Ishikawa (cell line): Measurements from ENCODE around the gene SMO.
A peak's percentile ranks its signal among the peaks of the same experiment; 100 is the strongest.

Experiments used
- CEBPB ChIP-seq: IDR thresholded peaks from 2 replicates; pipeline ENCODE4 v1.6.1; 2012
- CREB1 ChIP-seq: IDR thresholded peaks from 2 replicates; pipeline ENCODE4 v1.6.1; 2012; ENCODE audit warnings: low read depth
- EP300 ChIP-seq: IDR thresholded peaks from 2 replicates; pipeline ENCODE4 v1.6.1; 2012; ENCODE audit warnings: borderline replicate concordance
- FOXM1 ChIP-seq: IDR thresholded peaks from 2 replicates; pipeline ENCODE4 v1.6.1; 2012; ENCODE audit warnings: low read depth, borderline replicate concordance
- NFIC ChIP-seq: IDR thresholded peaks from 2 replicates; pipeline ENCODE4 v1.6.1; 2012
- RAD21 ChIP-seq: IDR thresholded peaks from 2 replicates; pipeline ENCODE4 v1.6.1; 2012; ENCODE audit warnings: low read depth
- TAF1 ChIP-seq: IDR thresholded peaks from 2 replicates; pipeline ENCODE4 v1.6.1; 2012; ENCODE audit warnings: low read depth, mild to moderate bottlenecking
- TCF12 ChIP-seq: IDR thresholded peaks from 2 replicates; pipeline ENCODE4 v1.6.1; 2012; ENCODE audit warnings: low read depth
- TEAD4 ChIP-seq: IDR thresholded peaks from 2 replicates; pipeline ENCODE4 v1.6.1; 2012
- YY1 ChIP-seq: IDR thresholded peaks from 2 replicates; pipeline ENCODE4 v1.6.1; 2012; ENCODE audit warnings: low read depth
- ZBTB7A ChIP-seq: IDR thresholded peaks from 2 replicates; pipeline ENCODE4 v1.6.1; 2012; ENCODE audit warnings: low read depth
- TF ChIP-seq, protein P1 (sequence below): IDR thresholded peaks from 2 replicates; pipeline ENCODE4 v1.6.1; 2012; ENCODE audit warnings: low read depth, mild to moderate bottlenecking
- TF ChIP-seq, protein P2 (sequence below): IDR thresholded peaks from 2 replicates; pipeline ENCODE4 v1.6.1; 2012
- TF ChIP-seq, protein P3 (sequence below): IDR thresholded peaks from 2 replicates; pipeline ENCODE4 v1.6.1; 2012

DNA sequence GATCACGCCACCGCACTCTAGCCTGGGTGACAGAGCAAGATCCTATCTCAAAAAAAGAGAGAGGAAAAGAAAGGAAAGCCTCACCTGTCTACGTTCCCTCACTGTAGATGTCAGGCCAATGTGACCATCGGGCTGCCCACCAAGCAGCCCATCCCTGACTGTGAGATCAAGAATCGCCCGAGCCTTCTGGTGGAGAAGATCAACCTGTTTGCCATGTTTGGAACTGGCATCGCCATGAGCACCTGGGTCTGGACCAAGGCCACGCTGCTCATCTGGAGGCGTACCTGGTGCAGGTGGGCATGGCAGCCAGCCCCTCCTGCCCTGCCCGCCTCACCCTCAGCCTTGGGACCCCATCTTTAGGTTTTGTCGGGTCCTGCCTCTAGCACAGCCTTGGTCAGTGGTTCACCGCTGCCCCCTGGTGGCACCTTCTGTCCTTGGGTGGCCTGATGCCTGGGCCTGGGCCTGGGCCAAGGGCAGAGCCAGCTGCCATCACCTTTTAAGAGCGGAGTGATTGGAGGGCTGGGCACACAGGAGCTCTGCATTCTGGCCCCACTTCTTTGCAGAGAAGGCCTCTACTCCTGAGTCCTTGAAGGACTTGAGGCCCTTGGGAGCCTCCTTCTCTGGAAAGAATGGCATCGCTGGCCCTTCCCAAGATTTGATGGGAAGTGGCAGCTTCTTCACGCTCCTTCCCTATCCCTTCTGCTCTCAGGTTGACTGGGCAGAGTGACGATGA is 22.0 kb downstream of the SMO start:
- TF ChIP-seq EP300 (no peak), TCF12 (no peak), TEAD4 (no peak), CEBPB (no peak), ZBTB7A (no peak), CREB1 (no peak), YY1 (no peak), FOXM1 (no peak), RAD21 (peak; percentile 93), TAF1 (no peak), NFIC (peak; percentile 70)
- TF ChIP-seq, protein P1, sequence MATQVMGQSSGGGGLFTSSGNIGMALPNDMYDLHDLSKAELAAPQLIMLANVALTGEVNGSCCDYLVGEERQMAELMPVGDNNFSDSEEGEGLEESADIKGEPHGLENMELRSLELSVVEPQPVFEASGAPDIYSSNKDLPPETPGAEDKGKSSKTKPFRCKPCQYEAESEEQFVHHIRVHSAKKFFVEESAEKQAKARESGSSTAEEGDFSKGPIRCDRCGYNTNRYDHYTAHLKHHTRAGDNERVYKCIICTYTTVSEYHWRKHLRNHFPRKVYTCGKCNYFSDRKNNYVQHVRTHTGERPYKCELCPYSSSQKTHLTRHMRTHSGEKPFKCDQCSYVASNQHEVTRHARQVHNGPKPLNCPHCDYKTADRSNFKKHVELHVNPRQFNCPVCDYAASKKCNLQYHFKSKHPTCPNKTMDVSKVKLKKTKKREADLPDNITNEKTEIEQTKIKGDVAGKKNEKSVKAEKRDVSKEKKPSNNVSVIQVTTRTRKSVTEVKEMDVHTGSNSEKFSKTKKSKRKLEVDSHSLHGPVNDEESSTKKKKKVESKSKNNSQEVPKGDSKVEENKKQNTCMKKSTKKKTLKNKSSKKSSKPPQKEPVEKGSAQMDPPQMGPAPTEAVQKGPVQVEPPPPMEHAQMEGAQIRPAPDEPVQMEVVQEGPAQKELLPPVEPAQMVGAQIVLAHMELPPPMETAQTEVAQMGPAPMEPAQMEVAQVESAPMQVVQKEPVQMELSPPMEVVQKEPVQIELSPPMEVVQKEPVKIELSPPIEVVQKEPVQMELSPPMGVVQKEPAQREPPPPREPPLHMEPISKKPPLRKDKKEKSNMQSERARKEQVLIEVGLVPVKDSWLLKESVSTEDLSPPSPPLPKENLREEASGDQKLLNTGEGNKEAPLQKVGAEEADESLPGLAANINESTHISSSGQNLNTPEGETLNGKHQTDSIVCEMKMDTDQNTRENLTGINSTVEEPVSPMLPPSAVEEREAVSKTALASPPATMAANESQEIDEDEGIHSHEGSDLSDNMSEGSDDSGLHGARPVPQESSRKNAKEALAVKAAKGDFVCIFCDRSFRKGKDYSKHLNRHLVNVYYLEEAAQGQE: no peak
- TF ChIP-seq, protein P2, sequence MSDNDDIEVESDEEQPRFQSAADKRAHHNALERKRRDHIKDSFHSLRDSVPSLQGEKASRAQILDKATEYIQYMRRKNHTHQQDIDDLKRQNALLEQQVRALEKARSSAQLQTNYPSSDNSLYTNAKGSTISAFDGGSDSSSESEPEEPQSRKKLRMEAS: no peak
- TF ChIP-seq, protein P3, sequence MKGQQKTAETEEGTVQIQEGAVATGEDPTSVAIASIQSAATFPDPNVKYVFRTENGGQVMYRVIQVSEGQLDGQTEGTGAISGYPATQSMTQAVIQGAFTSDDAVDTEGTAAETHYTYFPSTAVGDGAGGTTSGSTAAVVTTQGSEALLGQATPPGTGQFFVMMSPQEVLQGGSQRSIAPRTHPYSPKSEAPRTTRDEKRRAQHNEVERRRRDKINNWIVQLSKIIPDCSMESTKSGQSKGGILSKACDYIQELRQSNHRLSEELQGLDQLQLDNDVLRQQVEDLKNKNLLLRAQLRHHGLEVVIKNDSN: no peak
